Erythroblast (primary cell): ENCODE data around the gene ACSM4.
"Not testable (repeated sequence)": the region's sequence is repeated elsewhere in the genome, so short reads cannot be mapped to it uniquely, and the experiment has no call there.

ENCODE experiments used
- DNase-seq, 2 experiments: peaks; one replicate each; lab custom pipeline; 2025; lab: John Stamatoyannopoulos, UW
- GATA1 ChIP-seq: IDR thresholded peaks from 2 replicates; pipeline ENCODE4 v1.6.1; 2011; ENCODE audit warnings: low read depth, mild to moderate bottlenecking, control low read depth, low read length, moderate library complexity
- POLR2A ChIP-seq: IDR thresholded peaks from 2 replicates; pipeline ENCODE4 v1.6.1; 2011; ENCODE audit warnings: mild to moderate bottlenecking, low read length

ACSM4 gene

DNA sequence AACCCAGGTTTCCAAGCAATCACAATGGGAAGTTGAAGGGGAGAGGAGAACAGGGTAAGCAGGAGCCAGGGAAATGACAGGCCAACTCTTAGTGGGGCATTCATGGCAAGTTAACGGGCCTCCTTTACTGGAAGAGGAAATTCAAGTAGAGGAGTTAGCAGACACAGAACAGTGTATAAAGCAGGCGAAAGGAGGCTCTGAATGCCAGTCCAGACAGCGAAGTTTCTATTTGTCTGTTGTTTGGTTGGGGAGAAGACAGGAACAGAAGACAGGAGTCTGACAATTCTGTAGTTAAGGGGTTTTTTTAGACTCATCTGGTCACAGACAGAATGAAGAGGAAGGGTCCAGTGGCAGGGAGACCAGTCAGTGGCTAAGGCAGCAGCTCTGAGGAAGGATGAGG, at the start of gene ACSM4:
Gene ACSM4, plus strand, starts transcription at position 301 of the 400 bp plus-strand sequence. CDS start 260 bp downstream, outside the sequence.
- DNase-seq = no peak
- no peak for TF ChIP-seq POLR2A
- TF ChIP-seq GATA1 = no peak

GRCh38 chr12:7259060-7259459, 44.8 kb upstream of the ACSM4 start:
- TF ChIP-seq POLR2A = no peak

GRCh38 chr12:7264538-7264937, 39.3 kb upstream of the ACSM4 start:
- no peak for DNase-seq
- TF ChIP-seq POLR2A (no peak), GATA1 (no peak)

More at GRCh38 chr12:7259060-7259459, 44.8 kb upstream of the ACSM4 start:
- DNase-seq = no peak

- DNase-seq = no peak
- TF ChIP-seq POLR2A = no peak
- TF ChIP-seq GATA1 = no peak
Observed at GRCh38 chr12:7265251-7265650, 38.6 kb upstream of the ACSM4 start.

DNA sequence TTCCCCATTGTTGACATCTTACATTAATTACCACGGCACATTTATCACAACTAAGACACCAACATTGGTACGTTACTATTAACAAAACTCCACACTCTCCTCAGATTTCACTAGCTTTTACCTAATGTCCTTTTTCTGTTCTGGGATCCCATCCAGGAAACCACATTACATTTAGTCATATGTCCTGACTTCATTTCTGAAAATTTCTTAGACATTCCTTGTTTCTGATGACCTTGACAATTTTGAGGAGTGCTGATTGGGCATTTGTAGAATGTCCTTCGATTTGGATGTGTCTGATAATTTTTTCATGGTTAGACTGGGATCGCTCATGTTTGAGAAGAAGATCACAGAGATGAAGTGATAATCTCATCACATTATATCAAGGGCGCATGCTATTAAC, 34.6 kb upstream of the ACSM4 start:
- DNase-seq = no peak

GRCh38 chr12:7271893-7272514, 31.9 kb upstream of the ACSM4 start:
- TF ChIP-seq POLR2A (no peak), GATA1 (no peak)
- peak; percentile 24 to 64 for DNase-seq

More for the DNA sequence above, 34.6 kb upstream of the ACSM4 start:
- TF ChIP-seq GATA1 (no peak), POLR2A (no peak)

DNA sequence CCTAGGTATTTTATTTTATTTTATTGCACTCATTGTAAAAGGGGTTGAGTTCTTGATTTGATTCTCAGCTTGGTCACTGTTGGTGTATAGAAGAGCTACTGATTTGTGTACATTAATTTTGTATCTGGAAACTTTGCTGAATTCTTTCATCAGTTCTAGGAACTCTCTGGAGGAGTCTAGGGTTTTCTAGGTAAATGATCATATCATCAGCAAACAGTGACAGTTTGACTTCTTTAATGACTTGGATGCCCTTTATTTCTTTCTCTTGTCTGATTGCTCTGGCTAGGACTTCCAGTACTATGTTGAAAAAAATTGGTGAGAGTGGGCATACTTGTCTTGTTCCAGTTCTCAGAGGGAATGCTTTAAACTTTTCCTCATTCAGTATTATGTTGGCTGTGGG, 28.4 kb upstream of the ACSM4 start:
- DNase-seq = not testable (repeated sequence)

GRCh38 chr12:7282844-7283243, 21.0 kb upstream of the ACSM4 start:
- no peak for DNase-seq
- TF ChIP-seq POLR2A (no peak), GATA1 (no peak)

DNA sequence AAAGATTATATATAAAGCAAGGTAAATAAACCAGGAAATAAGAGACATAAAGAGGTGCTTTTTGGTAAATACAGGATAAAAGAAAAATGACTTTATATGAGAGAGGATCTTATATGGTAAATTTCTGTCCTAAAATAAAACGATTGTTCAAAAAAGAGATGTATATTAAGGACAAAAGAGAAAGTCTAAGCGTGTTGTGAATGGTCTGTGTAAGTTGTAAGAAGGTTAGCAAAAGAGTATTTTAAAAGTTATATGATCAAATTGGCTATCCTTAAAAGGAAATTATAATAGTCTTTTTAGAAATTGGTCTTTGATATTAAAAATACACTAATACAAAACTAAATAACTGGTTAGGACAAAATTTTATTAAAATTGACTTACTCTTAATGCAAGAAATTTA, 14.1 kb upstream of the ACSM4 start:
- peak; percentile 69 to 80 for DNase-seq
- TF ChIP-seq GATA1 (no peak), POLR2A (no peak)

DNA sequence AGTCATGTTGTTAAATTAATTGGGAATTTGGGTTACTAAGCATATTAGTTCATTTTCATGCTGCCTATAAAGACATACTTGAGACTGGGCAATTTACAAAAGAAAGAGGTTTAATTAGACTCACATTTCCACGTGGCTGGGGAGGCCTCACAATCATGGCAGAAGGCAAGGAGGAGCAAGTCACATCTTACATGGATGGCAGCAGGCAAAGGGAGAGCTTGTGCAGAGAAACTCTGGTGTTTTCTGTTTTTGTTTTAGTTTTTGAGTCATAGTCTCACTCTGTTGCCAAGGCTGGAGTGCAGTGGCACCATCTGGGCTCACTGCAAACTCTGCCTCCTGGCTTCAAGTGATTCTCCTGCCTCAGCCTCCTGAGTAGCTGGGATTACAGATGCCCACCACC, 13.3 kb upstream of the ACSM4 start:
- not testable (repeated sequence) for DNase-seq

DNA sequence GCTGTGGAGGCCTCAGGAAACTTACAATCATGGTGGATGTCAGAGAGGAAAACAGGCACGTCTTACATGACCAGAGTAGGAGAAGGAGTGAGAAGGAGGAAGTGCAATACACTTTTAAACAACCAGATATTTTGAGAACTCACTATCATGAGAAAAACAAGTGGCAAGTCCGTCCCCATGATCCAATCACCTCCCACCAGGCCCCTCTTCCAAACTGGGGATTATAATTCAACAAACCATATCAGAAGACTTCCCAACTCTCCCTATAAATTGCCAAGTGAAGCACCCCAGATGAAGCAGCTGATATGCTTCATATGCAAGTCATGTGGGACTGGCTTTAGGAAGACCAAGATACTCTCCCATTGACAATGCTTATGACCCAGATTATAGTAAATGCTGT, 11.6 kb upstream of the ACSM4 start:
- TF ChIP-seq POLR2A (no peak), GATA1 (no peak)
- DNase-seq = peak in 1 of 2 experiments; percentile 42

- TF ChIP-seq GATA1 (peak; percentile 69), POLR2A (peak; percentile 34)
- DNase-seq = peak; percentile 92 to 97
Observed at GRCh38 chr12:7293670-7294069, 10.2 kb upstream of the ACSM4 start.

DNA sequence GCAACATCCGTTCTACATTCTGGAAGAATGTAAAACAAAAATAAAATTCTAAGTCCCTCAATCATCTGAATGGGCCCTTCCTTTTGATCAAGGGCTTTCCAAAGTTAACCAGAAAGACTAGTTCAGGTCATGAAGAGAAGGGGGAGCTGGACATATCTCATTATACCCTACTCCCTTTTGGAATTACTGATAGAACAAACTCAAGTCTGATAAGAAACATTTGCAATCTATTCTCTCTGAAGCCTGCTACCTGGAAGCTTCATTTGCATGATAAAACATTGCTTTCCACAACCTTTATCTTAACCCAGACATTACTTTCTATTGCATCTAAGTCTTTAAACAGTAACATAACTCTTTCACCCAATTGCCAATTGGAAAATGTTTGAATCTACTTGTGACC, 8.3 kb upstream of the ACSM4 start:
- DNase-seq = peak; percentile 50 to 65
- TF ChIP-seq POLR2A (no peak), GATA1 (no peak)

DNA sequence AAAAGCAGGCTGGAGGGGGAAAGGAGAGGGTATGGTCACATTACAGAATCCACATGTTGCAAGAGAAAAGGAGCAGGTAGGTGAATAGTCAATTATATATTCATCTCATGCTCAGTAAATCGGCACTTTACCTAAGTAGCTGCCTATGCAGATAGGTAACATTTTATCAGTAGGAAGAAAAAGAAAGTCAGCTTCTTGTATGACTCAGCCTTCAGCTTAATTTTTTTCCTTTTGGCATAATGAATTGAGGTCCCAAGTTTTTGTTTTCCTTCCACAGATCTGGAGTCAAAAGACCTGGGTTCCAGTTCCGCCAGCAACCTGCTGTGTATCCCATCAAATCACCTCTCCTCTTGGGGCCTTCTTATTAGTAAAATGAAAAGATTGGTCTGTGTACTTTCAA, 6.0 kb upstream of the ACSM4 start:
- peak; percentile 15 to 45 for DNase-seq
- TF ChIP-seq POLR2A (no peak), GATA1 (no peak)

GRCh38 chr12:7302266-7302986, 1.4 kb upstream of the ACSM4 start:
- peak; percentile 88 to 89 for DNase-seq
- TF ChIP-seq GATA1 (no peak), POLR2A (no peak)
